NK-92 treated with Interleukin-12 subunit alpha and Interleukin-12 subunit beta, amount 100 ng/mL, for 24 hours (cell line): ENCODE results near the gene RAD51C.
"Not testable (repeated sequence)": the region's sequence is repeated elsewhere in the genome, so short reads cannot be mapped to it uniquely, and the experiment has no call there.

Experiments
- DNase-seq: peaks from one replicate; lab custom pipeline; 2025; lab: John Stamatoyannopoulos, UW

RAD51C gene

DNA sequence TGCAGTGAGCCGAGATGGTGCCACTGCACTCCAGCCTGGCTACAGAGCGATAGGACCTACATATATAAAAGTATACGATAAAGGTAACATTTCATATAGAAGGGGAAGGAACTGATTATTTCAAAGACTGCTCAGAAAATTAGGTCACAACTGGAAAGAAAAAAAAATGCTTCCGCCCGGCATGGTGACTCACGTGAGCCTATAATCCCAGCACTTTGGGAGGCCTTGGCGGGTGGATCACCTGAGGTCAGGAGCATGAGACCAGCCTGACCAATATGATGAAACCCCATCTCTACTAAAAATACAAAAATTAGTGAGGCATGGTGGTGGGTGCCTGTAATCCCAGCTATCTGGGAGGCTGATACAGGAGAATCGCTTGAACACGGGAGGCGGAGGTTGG lies 8.4 kb upstream of the RAD51C start:
- DNase-seq, result no peak

- DNase-seq, result not testable (repeated sequence)
Measured at GRCh38 chr17:58684462-58684861, 7.9 kb upstream of the RAD51C start.

GRCh38 chr17:58686980-58687379 lies 5.4 kb upstream of the RAD51C start:
- DNase-seq, result no peak

- no peak for DNase-seq
Measured at GRCh38 chr17:58688521-58688920, 3.9 kb upstream of the RAD51C start.

DNA sequence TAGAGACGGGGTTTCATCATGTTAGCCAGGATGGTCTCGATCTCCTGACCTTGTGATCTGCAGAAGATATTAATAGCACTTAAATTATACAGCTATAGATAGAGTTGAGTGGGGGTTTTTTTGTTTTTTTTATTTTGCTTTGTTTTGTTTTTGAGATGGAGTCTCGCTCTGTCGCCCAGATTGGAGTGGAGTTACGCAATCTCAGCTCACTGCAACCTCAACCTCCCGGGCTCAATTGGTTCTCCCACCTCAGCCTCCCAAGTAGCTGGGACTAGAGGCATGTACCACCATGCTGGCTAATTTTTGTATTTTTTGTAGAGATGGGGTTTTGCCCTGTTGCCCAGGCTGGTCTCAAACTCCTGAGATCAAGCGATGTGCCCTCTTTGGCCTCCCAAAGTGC lies 2.4 kb upstream of the RAD51C start:
- not testable (repeated sequence) for DNase-seq

GRCh38 chr17:58691701-58692238 lies 632 bp upstream of the RAD51C start, which contains the start of gene TEX14:
TSS of gene TEX14 (minus strand) at chr17:58692045. CDS start at chr17:58652001, 40,044 bp downstream.
- DNase-seq, result no peak

GRCh38 chr17:58693208-58693607 lies 806 bp downstream of the RAD51C start:
- DNase-seq, result no peak

- DNase-seq, result no peak
Measured at GRCh38 chr17:58693751-58694150, 1.3 kb downstream of the RAD51C start.

- no peak for DNase-seq
Measured at GRCh38 chr17:58694302-58694701, 1.9 kb downstream of the RAD51C start.

- no peak for DNase-seq
Measured at GRCh38 chr17:58694826-58695225, 2.4 kb downstream of the RAD51C start.

DNA sequence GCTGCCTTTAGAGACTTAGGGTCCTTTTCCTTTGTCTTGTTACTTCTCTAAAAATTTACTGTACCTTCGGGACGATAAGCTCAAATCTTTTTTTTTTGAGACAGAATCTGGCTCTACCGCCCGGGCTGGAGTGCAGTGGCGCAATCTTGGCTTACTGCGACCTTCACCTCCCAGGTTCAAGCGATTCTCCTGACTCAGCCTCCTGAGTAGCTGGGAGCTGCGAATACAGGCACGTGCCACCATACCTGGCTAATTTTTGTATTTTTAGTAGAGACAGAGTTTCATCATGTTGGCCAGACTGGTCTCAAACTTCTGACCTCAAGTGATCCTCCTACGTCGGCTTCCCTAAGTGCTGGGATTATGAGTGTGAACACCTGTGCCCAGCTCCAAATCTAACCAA lies 7.4 kb downstream of the RAD51C start:
- no peak for DNase-seq

DNA sequence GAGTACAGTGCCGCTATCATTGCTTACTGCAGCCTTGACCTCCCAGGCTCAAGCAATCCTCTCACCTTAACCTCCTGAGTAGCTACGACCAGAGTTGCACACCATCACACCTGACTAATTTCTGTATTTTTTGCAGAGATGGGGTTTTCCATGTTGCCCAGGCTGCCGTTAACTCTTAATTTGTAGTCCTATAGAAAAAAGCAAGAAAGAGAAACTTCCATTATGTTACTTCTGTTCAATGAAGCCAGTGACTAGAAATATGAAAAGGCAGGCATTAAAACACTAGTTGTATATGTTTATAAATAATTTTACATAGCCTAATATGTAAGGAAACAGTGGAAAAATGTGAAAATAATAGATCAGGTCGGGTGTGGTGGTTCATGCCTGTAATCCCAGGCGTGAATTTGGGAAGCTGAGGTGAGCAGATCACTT lies 9.7 kb downstream of the RAD51C start:
- no peak for DNase-seq

DNA sequence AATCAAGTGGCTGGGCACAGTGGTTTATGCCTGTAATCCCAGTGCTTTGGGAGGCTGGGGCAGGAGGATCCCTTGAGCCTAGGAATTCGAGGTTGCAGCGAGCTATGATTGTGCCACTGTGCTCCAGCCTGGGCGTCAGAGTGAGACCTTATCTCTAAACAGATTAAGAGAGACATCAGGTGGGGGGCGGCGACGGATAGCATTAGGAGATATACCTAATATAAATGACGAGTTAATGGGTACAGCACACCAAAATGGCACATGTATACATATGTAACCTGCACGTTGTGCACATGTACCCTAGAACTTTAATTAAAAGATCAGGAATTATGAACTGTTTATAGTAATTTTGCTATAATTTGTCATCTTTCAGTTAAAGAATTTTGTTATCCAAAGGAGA lies 10.3 kb downstream of the RAD51C start:
- DNase-seq, result no peak

- DNase-seq, result no peak
Measured at GRCh38 chr17:58703137-58703915, 10.9 kb downstream of the RAD51C start.

GRCh38 chr17:58703916-58704286 lies 11.5 kb downstream of the RAD51C start:
- DNase-seq, result no peak

DNA sequence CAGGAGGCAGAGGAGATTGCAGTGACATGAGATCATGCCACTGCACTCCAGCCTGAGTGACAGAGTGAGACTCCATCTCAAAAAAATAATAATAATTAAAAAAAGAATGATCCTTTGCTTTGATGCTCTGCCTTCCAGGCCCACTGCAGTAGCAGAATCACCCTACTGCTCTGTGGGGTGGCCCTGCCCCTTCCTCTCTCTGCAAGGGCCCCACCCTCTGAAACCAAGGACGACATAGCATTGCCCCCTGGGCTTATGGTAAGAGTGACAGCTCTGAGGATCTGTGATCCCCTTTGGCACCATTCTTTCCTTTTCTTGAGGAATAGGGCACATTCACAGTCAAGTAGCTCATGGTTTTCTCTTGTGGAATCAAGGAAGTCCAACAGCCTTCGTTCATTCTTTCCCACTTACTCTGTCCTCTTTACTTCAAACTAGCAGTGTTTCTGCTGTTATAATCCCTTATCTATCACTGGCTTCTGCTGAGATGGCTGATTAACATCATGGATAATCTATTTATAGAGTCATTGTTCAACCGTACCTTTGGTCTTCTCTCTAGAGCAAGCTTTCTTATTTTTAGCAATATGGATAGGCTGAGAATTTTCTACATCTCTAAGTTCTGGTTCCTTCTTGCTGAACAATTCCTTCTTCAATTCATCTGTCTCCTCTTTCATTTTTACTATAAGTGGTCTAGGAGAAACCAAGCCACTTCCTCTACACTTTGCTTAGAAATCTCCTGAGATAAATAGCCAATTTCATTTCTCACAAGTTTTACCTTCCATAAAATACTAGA lies 14.1 kb downstream of the RAD51C start:
- DNase-seq, result no peak

DNA sequence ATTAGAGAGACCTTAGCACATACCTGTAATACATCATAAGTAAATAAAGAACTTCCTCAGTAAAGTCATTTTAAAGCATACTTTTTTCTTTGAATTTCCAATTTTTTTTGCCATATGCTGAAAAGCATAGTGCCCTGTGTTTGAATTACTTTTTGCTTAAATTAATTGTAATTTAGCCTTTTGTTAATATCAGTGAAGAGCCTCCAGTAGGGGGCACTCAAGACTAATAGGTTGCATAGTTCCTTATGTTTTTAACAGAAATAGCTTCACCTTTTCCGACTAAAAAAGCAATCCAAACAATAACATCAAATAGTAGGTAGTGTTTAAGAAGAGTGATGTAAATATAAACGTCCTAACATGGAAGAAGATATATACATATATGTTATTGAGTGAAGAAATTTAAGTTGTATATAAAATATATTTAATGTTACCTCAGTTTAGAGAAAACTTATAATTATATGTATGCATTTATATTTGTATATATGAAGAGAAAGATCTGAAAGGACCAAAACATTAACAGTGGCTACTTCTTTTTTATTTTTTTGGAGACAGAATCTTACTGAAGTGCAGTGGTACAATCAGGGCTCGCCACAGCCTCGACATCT lies 18.6 kb downstream of the RAD51C start:
- DNase-seq, result no peak

- DNase-seq, result no peak
Measured at GRCh38 chr17:58722274-58722673, 29.9 kb downstream of the RAD51C start.

DNA sequence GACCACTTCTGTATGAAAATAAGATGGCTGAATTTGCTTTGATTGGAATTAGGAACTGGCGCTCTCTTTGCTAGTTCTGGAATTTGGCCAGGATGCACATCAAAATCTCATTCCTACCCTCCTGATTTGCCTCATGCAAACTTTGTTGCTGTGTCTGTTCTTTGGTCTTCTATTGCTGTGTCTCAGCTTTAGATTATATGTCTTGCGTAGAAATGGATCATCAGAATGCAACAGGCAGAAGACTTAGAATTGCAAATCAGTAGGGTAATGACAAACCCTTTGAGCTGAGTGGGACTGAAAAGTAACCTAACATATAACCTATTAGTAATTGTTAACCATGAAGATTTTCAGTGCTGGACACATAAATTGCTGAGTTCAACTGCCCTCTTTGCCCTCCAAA lies 30.3 kb downstream of the RAD51C start:
- no peak for DNase-seq

DNA sequence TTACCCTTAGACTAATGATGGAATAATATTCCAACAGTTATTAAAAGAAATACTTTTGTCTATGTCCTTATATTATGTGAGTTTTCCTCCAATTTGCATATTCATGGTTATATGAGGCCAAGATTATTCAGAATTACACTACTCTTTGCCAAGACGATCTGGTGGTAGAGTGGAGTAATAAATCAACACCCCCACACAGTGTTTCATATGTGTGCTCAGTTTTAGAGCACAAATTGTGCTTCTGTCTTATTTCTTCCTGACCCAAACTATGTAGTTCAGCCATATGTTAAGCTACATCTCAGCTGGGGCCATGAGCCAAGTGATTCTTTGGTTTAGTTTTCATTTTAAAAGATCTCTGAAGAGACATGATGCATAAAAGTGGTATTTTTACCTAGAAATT lies 36.4 kb downstream of the RAD51C start:
- DNase-seq, result no peak

- DNase-seq, result no peak
Measured at GRCh38 chr17:58730937-58731336, 38.5 kb downstream of the RAD51C start.

GRCh38 chr17:58734040-58734439 lies 41.6 kb downstream of the RAD51C start:
- no peak for DNase-seq

DNA sequence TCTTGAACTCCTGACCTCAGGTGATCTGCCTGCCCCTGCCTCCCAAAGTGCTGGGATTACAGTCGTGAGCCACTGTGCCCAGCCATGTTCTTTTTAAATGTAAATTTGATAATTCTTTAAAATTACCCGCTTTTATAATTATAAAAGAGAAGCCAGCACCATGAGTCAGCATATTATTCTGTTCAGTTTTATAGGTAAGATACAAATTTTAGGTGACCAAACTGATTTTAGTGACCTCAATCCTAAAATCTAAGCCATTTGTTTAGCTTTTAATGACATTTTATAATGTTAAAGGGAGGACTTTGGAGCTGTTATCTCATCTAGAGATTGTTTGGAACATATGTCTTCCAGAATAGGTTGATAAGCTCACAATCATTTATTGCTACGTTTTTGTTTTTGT lies 42.4 kb downstream of the RAD51C start:
- no peak for DNase-seq
